HEK293T (cell line): ENCODE results near the gene LUC7L.
"Not testable (repeated sequence)": the region's sequence is repeated elsewhere in the genome, so short reads cannot be mapped to it uniquely, and the experiment has no call there.

Source experiments
- CTCF ChIA-PET: fragments of 350-600 bp; formaldehyde crosslinking; extraction: SDS; loops from one replicate; lab custom pipeline; 2021; ENCODE audit warnings: antibody characterized with exemption, inconsistent platforms; lab: Yijun Ruan, JAX
- POLR2A ChIA-PET: fragments of 350-600 bp; formaldehyde crosslinking; extraction: SDS; loops from one replicate; lab custom pipeline; 2020; ENCODE audit warnings: antibody characterized with exemption, inconsistent platforms; lab: Yijun Ruan, JAX
- DNase-seq: peaks from one replicate; pipeline ENCODE4 v3.0.0; 2012; ENCODE audit warnings: mixed read lengths; ENCODE audit errors: extremely low spot score
- ARNT ChIP-seq: fragments of 450-650 bp; IDR thresholded peaks from 2 replicates; pipeline ENCODE4 v1.6.1; 2017; ENCODE audit warnings: mild to moderate bottlenecking
- BHLHE40 ChIP-seq: fragments of 450-650 bp; IDR thresholded peaks from 2 replicates; pipeline ENCODE4 v1.6.1; 2016; ENCODE audit warnings: mild to moderate bottlenecking, moderate library complexity, borderline replicate concordance
- CTBP1 ChIP-seq: fragments of 450-650 bp; IDR thresholded peaks from 2 replicates; pipeline ENCODE4 v1.6.1; 2016; ENCODE audit warnings: borderline replicate concordance
- ELF4 ChIP-seq: fragments of 450-650 bp; IDR thresholded peaks from 2 replicates; pipeline ENCODE4 v1.6.1; 2017; ENCODE audit warnings: antibody characterized with exemption
- FOXA1 ChIP-seq: fragments of 450-650 bp; IDR thresholded peaks from 2 replicates; pipeline ENCODE4 v1.6.1; 2016; ENCODE audit warnings: mild to moderate bottlenecking
- FOXK2 ChIP-seq: fragments of 450-650 bp; IDR thresholded peaks from 2 replicates; pipeline ENCODE4 v1.6.1; 2016; ENCODE audit warnings: mild to moderate bottlenecking
- FOXM1 ChIP-seq: fragments of 450-650 bp; IDR thresholded peaks from 2 replicates; pipeline ENCODE4 v1.6.1; 2017; ENCODE audit warnings: mild to moderate bottlenecking, borderline replicate concordance
- HDGF ChIP-seq: fragments of 450-650 bp; IDR thresholded peaks from 2 replicates; pipeline ENCODE4 v1.6.1; 2017; ENCODE audit warnings: antibody characterized with exemption, borderline replicate concordance
- L3MBTL2 ChIP-seq: fragments of 450-650 bp; conservative IDR thresholded peaks from 2 replicates; pipeline ENCODE4 v1.6.1; 2016; ENCODE audit warnings: mild to moderate bottlenecking
- LEF1 ChIP-seq: fragments of 450-650 bp; IDR thresholded peaks from 2 replicates; pipeline ENCODE4 v1.6.1; 2017; ENCODE audit warnings: mild to moderate bottlenecking, borderline replicate concordance
- NFRKB ChIP-seq: fragments of 450-650 bp; IDR thresholded peaks from 2 replicates; pipeline ENCODE4 v1.6.1; 2016; ENCODE audit warnings: mild to moderate bottlenecking, moderate library complexity
- SP1 ChIP-seq: fragments of 450-650 bp; IDR thresholded peaks from 2 replicates; pipeline ENCODE4 v1.6.1; 2017
- SUZ12 ChIP-seq: fragments of 450-650 bp; IDR thresholded peaks from 2 replicates; pipeline ENCODE4 v1.6.1; 2016; ENCODE audit warnings: mild to moderate bottlenecking
- TARDBP ChIP-seq: fragments of 450-650 bp; IDR thresholded peaks from 2 replicates; pipeline ENCODE4 v1.6.1; 2016
- ZNF384 ChIP-seq: fragments of 450-650 bp; IDR thresholded peaks from 2 replicates; pipeline ENCODE4 v1.6.1; 2016
- TF ChIP-seq, protein P1 (sequence below): fragments of 450-650 bp; IDR thresholded peaks from 2 replicates; pipeline ENCODE4 v1.6.1; 2016

Gene LUC7L

DNA sequence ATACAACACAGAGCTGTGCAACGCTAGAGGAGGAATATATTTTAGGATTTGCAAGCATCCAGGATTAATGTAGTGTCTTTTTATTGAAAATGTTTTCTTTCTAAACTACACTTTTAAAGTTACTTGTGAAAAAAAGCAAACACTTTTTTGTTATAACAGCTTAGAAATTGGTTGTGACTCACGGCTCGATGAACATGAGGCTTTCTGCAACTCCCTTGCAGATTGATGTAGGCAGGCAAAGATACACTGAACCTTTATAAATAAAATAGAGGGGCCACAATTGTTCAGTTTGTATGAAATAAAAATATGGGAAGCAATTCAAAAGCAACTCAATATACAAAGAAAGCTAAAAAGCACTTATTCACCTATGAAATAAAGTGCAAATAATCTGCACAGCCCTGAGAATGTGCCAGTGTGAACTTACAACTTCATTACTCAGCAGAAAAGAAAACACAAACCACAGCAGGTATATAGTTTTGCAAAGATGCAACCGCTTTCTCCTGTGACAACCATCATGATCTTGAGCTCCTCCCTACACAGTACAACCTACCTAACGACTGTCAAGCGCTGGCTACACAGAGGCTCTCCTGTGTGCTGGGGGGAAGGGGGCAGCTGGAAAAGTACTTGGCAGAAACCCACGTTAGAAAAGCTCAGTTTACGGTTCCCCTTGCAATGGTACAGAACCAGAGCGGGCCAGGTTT lies 948 bp downstream of the LUC7L start:
- DNase-seq: no peak
- TF ChIP-seq CTBP1 (no peak), TARDBP (no peak), BHLHE40 (no peak), ARNT (no peak), SUZ12 (no peak)
- TF ChIP-seq, protein P1, sequence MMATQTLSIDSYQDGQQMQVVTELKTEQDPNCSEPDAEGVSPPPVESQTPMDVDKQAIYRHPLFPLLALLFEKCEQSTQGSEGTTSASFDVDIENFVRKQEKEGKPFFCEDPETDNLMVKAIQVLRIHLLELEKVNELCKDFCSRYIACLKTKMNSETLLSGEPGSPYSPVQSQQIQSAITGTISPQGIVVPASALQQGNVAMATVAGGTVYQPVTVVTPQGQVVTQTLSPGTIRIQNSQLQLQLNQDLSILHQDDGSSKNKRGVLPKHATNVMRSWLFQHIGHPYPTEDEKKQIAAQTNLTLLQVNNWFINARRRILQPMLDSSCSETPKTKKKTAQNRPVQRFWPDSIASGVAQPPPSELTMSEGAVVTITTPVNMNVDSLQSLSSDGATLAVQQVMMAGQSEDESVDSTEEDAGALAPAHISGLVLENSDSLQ: no peak
- ChIA-PET CTCF (interaction anchor here (0.7 kb wide), 1 partner anchor 121 kb away, joined by 3 read pairs; no protein-coding TSS in a partner anchor), POLR2A (interaction anchor here (0.8 to 1.2 kb wide), 4 partner anchors 13 to 175 kb away, joined by 3 read pairs; partner anchors contain the start of genes POLR3K and SNRNP25)

DNA sequence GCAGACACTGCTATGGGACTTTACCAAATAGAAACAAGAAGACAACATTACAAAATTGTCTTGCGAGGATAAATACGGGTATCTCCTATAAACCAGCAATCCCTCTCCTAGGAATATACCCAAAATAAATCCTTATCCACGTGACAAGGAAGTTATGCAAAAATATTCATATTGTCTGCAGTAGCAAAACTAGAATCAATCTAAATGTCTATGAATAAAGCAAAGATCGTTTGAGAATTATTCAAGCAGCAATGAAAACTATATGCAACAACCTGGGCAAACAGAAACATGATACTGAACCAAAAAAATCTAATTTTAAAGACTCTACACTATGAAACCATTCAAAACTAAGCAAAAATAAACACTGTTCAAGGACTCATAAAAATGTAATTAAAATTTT lies 9.2 kb downstream of the LUC7L start:
- CTCF ChIA-PET: no interaction called here
- no peak for DNase-seq
- TF ChIP-seq L3MBTL2: no peak
- TF ChIP-seq SP1: no peak
- TF ChIP-seq ARNT: no peak
- no peak for TF ChIP-seq ZNF384
- no peak for TF ChIP-seq LEF1
- TF ChIP-seq, protein P1: no peak
- no peak for TF ChIP-seq CTBP1
- TF ChIP-seq FOXA1: no peak
- TF ChIP-seq ELF4: no peak
- TF ChIP-seq TARDBP: no peak
- POLR2A ChIA-PET: no interaction called here

DNA sequence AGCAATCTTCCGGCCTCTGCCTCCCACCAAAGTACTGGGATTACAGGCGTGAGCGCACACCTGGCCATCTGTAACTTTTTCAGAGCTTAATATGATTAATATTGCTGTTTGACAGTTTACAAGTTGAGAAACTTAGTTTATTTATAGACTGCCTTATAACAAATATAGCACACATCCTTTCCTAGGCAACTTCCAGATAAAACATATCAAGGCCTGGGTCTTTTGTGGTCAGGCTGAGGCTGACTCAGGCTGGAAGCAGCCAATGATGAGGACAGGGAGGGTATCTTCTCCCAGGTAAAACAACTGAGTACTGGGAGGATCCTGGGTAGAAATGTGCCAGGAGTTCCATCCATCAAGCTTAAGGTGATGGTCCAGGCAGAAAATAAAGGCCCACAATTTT lies 16.2 kb downstream of the LUC7L start:
- TF ChIP-seq HDGF: no peak
- TF ChIP-seq BHLHE40: no peak
- no peak for TF ChIP-seq CTBP1
- no peak for TF ChIP-seq ELF4
- TF ChIP-seq ARNT: no peak
- CTCF ChIA-PET: no interaction called here
- DNase-seq: no peak
- POLR2A ChIA-PET: no interaction called here

DNA sequence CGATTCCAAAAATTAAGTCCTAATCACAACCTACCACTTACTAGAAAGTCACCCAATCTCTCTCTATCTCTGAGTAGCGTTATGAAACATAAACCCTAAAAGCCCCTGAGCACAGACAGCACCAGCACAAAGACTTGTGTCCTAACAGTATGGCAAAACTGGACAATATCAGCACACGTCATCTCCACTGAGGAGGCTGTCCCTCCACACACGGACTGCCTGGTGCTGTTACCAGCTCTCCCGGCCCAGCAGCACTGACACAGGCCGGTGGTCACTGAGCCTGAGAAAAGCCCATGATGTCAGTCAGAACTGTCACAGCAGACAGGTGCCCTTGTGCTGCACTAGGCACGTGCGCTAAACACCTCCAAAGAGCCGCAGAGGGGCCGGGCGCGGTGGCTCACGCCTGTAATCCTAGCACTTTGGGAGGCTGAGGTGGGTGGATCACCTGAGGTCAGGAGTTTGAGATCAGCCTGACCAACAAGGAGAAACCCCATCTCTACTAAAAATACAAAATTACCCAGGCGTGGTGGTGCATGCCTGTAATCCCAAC lies 17.5 kb downstream of the LUC7L start:
- CTCF ChIA-PET: interaction anchor here (0.7 kb wide), 1 partner anchor 16 kb away, joined by 5 read pairs; no protein-coding TSS in a partner anchor
- POLR2A ChIA-PET, DNase-seq: not testable (repeated sequence)

DNA sequence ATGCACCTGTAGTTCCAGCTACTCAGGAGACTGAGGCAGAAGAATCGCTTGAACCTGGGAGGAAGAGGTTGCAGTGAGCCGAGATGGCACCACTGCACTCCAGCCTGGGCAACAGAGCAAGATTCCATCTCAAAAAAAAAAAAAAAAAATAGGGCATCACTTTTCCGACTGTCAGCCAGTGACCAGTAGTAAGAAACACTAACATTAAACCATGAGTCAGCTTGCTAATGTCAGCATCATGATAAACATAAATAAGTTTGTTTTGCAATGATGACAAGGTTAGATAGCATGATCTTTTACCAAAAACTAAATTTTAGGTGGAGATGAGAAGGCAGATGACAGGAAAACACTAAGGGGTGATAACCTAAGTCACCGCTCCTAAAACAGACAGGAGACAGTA lies 19.9 kb downstream of the LUC7L start:
- CTCF ChIA-PET: interaction anchor here (1.3 kb wide), 1 partner anchor 108 kb away, joined by 6 read pairs; no protein-coding TSS in a partner anchor
- POLR2A ChIA-PET, DNase-seq: not testable (repeated sequence)

DNA sequence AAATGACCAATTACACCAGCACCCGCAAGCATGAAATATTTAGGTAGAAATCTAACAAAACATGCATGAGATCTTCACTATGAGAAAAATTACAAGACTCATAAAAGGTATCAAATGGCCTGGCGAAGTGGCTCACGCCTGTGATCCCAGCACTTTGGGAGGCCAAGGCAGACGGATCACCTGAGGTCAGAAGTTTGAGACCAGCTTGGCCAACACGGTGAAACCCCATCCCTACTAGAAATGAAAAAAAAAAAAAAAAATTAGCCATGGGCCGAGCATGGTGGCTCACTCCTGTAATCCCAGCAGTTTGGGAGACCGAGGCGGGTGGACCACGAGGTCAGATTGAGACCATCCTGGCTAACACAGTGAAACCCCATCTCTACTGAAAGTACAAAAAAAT lies 25.2 kb downstream of the LUC7L start:
- DNase-seq, POLR2A ChIA-PET, CTCF ChIA-PET: not testable (repeated sequence)

DNA sequence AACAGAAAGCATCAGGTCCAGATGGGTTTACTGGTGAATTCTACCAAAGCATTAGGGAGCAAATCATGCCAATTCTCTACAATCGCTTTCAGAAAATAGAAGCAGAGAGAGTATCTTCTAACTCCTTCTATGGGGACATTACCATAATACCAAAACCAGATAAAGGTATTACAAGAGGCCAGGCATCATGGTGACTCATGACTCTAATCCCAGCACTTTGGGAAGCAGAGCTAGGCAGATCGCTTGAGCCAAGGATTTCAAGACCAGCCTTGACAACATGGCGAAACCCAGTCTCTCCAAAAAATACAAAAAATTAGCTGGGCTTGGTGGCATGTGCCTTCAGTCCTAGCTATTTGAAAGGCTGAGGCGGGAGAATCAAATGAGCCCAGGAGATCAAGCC lies 26.0 kb downstream of the LUC7L start:
- TF ChIP-seq, protein P1: no peak

DNA sequence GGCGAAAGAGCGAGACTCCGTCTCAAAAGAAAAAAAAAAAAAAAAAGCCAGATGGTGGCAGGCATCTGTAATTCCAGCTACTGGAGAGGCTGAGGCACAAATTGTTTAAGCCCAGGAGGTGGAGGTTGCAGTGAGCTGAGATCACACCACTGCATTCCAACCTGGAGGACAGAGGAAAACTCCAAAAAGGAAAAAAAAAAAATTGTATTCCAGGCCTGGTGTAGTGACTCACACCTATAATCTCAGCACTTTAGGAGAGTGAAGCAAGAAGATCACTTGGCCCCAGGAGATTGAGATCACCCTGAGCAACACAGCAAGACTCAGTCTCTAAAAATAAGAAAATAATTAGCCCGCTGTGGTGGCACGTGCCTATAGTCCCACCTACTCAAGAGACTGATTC lies 28.9 kb downstream of the LUC7L start:
- ChIA-PET POLR2A (no interaction called here), CTCF (no interaction called here)
- TF ChIP-seq TARDBP (no peak), L3MBTL2 (no peak), SP1 (no peak), ELF4 (no peak), NFRKB (no peak), ZNF384 (no peak), HDGF (no peak), CTBP1 (no peak), FOXA1 (no peak), SUZ12 (no peak), ARNT (no peak), FOXK2 (no peak), FOXM1 (no peak)
- TF ChIP-seq, protein P1: no peak
- no peak for DNase-seq

More for the DNA sequence above, 26.0 kb downstream of the LUC7L start:
- CTCF ChIA-PET: no interaction called here
- DNase-seq: no peak
- POLR2A ChIA-PET: no interaction called here
